ENCODE data around the gene ZNF407. TPM values are rescaled to one million over a fixed set of nuclear protein-coding genes. Genes with fewer than 3 reads are reported as not detected.
"Not testable (repeated sequence)": the region's sequence is repeated elsewhere in the genome, so short reads cannot be mapped to it uniquely, and the experiment has no call there.

The ZNF407 gene
- total RNA-seq, 1 donor from 2014 or later, result 26.7 TPM

DNA sequence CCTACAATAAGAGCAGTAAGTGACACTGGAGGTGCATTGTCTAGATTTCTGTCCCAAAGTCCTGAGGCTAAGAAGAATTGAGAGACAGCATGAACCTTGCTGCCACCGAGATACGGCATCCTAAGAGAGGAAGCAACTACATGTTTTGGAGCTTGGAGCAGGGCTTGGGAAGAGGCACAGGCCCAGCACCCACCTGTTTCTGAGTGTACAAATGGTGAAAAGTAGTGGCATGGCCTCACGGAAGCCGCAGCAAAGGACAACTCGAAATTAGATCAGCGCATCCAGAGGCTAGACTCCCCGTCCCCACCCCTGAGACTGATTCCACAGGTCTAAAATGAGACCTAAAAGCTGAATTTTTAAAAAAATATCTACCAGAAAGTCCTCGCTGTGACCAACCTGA, 483.8 kb downstream of the ZNF407 start:
- Mint-ChIP-seq H3K27ac (no peak overlapping the region), H3K4me3 (no peak overlapping the region), H3K27me3 (no peaks in the 10 kb centered on the region), H3K9me3 (peaks cover 8% of the 10 kb centered on the region), H3K36me3 (ENCODE audit: low read depth) (no peaks in the 10 kb centered on the region), H3K4me1 (no peaks in the 10 kb centered on the region)
- CTCF ChIA-PET, result no interaction called here
- DNase-seq, result no peak
- ATAC-seq (ENCODE audit: low read depth), result no peak
- POLR2A ChIA-PET, result no interaction called here
- intact Hi-C loops (cut with micrococcal nuclease), result no loop called here
- TF ChIP-seq CTCF (IDR thresholded peaks at IDR 0.05), result no peak

GRCh38 chr18:75083131-75083530, 485.5 kb downstream of the ZNF407 start:
- intact Hi-C loops (cut with micrococcal nuclease), result no loop called here
- no peak overlapping the region for H3K4me3 Mint-ChIP-seq

GRCh38 chr18:75083761-75084160, 486.1 kb downstream of the ZNF407 start:
- POLR2A ChIA-PET, result no interaction called here

More at GRCh38 chr18:75083131-75083530, 485.5 kb downstream of the ZNF407 start:
- DNase-seq (no peak), ATAC-seq (ENCODE audit: low read depth) (no peak)
- POLR2A ChIA-PET, result no interaction called here
- no peak for TF ChIP-seq CTCF (IDR thresholded peaks at IDR 0.05)
- Mint-ChIP-seq H3K36me3 (ENCODE audit: low read depth) (no peaks in the 10 kb centered on the region), H3K9me3 (peaks cover 2% of the 10 kb centered on the region), H3K27me3 (no peaks in the 10 kb centered on the region), H3K4me1 (no peaks in the 10 kb centered on the region), H3K27ac (no peak overlapping the region)
- CTCF ChIA-PET, result no interaction called here

DNA sequence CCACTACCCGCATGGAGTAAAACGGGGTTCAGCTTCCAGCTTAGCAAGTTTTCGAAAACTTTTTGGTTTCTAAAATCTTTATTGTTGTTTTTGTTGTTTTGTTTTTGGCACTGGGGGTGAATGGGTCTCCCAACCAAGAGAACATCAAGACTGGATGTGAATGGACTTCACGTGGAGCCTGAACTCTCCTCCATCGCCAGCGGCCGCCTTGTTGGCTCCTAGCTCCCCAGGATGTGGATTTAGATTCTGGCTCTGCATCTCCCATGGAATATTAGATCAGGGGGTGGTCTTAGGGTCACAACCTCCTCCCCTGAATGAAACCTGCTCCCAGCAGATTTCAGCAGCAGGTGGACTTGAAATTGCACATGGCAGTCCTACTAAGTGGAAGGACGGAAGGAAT, 488.0 kb downstream of the ZNF407 start:
- H3K36me3 Mint-ChIP-seq (ENCODE audit: low read depth); H3K4me1 Mint-ChIP-seq; H3K27me3 Mint-ChIP-seq; ATAC-seq (ENCODE audit: low read depth); H3K4me3 Mint-ChIP-seq; H3K9me3 Mint-ChIP-seq; intact Hi-C loops (cut with micrococcal nuclease); CTCF ChIA-PET; H3K27ac Mint-ChIP-seq; DNase-seq; POLR2A ChIA-PET: not testable (repeated sequence)

More at GRCh38 chr18:75083761-75084160, 486.1 kb downstream of the ZNF407 start:
- ATAC-seq (ENCODE audit: low read depth) (no peak), DNase-seq (no peak)
- Mint-ChIP-seq H3K27me3 (no peaks in the 10 kb centered on the region), H3K4me1 (no peaks in the 10 kb centered on the region), H3K36me3 (ENCODE audit: low read depth) (no peaks in the 10 kb centered on the region), H3K4me3 (no peak overlapping the region), H3K27ac (no peak overlapping the region), H3K9me3 (no peaks in the 10 kb centered on the region)
- CTCF ChIA-PET, result no interaction called here
- TF ChIP-seq CTCF (IDR thresholded peaks at IDR 0.05), result no peak
- intact Hi-C loops (cut with micrococcal nuclease), result no loop called here

DNA sequence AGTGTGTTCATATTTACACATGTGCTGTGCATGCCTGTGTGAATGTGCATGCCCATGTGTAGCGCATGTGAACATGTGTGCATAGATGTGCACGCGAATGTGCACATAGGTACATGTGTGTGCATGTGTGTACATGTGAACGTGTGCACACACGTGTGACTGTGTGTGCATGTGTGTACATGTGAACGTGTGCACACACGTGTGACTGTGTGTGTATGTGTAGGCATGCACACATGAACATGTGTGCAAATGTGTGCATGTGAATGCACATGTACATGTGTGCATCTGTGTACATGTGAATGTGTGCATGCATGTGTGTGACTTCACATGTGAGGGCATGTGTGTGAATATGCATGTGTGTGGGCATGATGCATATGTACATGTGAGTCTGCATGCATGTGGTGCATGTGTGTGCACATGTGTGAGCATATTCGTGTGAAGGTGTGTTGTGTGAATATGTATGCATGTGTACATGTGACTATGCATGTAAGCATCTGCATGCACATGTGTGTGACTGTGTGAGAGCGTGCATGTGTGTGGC, 488.9 kb downstream of the ZNF407 start:
- no peak for ATAC-seq (ENCODE audit: low read depth)
- Mint-ChIP-seq H3K4me1 (no peaks in the 10 kb centered on the region), H3K27me3 (no peaks in the 10 kb centered on the region), H3K9me3 (no peaks in the 10 kb centered on the region), H3K36me3 (ENCODE audit: low read depth) (no peaks in the 10 kb centered on the region), H3K4me3 (no peak overlapping the region), H3K27ac (no peak overlapping the region)
- intact Hi-C loops (cut with micrococcal nuclease), result no loop called here
- no peak for DNase-seq
- ChIA-PET POLR2A (no interaction called here), CTCF (no interaction called here)
- no peak for TF ChIP-seq CTCF (IDR thresholded peaks at IDR 0.05)
